CD4-positive, alpha-beta T cell treated with Interleukin-4 for 4 hours (primary cell): ENCODE results near the gene CEP72.

ENCODE experiments used
- DNase-seq: peaks from one replicate; pipeline ENCODE4 v3.0.0-alpha.2; 2020

Gene CEP72

GRCh38 chr5:661891-662750 lies 50.0 kb downstream of the CEP72 start:
- no peak for DNase-seq

DNA sequence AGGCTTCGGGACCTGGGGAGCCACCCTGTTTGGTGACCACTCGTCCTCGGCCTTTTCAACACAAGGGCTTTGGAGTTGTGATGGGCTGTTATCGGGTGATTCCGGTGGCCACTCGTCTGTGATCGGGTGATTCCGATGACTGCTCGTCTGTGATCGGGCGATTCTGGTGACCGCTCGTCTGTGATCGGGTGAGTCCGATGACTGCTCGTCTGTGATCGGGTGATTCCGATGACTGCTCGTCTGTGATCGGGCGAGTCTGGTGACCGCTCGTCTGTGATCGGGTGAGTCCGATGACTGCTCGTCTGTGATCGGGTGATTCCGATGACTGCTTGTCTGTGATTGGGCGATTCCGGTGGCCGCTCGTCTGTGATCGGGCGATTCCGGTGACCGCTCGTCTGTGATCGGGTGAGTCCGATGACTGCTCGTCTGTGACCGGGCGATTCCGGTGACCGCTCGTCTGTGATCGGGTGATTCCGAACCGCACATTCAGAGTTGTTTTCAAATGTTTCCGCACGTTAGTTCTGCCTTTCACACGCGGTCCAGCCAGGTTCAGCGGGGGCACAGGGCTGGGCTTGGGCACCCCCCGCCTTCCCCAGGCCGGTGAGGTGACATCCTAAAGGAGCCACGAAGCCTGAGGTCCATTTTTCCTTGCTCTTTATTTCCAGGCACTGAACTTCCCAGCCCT lies 50.8 kb downstream of the CEP72 start:
- no peak for DNase-seq

- DNase-seq = no peak
Measured at GRCh38 chr5:663436-664342, 51.5 kb downstream of the CEP72 start.

- no peak for DNase-seq
Measured at GRCh38 chr5:664343-664993, 52.3 kb downstream of the CEP72 start.

- DNase-seq = no peak
Measured at GRCh38 chr5:664994-665360, 52.8 kb downstream of the CEP72 start.

GRCh38 chr5:665541-665955 lies 53.4 kb downstream of the CEP72 start:
- DNase-seq = no peak

- DNase-seq = no peak
Measured at GRCh38 chr5:665956-666711, 54.0 kb downstream of the CEP72 start.

GRCh38 chr5:666816-667498 lies 54.8 kb downstream of the CEP72 start:
- DNase-seq = no peak

DNA sequence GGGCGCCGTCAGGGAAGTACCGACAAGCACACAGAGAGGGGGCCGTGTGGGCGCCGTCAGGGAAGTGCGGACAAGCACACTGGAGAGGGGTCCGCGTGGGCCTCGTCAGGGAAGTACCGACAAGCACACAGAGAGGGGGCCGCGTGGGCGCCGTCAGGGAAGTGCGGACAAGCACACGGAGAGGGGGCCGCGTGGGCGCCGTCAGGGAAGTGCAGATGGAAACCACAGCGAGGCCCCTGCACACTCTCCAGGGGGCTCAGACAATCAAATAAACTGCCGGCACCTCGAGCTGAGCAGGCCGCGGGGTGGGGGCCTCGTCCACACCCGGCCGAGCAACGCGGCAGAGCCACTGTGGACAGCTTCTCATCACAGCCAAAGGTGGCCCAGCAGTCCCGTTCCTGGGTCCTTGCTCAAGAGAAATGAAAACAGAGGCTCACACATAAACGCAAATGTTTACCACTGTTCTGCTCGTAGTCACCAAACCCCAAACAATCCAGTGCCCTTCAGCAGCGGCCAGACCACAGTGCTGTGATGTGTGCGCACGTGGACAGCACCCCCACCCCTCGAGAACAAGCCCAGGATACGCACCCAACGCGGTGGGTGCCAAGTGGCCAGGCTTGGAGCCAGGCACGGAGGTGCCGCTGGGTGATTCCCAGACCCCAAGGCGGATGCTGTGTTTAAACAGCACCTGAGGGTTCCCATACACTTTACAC lies 56.3 kb downstream of the CEP72 start:
- no peak for DNase-seq

GRCh38 chr5:669111-669841 lies 57.1 kb downstream of the CEP72 start:
- peak; percentile 31 for DNase-seq

DNA sequence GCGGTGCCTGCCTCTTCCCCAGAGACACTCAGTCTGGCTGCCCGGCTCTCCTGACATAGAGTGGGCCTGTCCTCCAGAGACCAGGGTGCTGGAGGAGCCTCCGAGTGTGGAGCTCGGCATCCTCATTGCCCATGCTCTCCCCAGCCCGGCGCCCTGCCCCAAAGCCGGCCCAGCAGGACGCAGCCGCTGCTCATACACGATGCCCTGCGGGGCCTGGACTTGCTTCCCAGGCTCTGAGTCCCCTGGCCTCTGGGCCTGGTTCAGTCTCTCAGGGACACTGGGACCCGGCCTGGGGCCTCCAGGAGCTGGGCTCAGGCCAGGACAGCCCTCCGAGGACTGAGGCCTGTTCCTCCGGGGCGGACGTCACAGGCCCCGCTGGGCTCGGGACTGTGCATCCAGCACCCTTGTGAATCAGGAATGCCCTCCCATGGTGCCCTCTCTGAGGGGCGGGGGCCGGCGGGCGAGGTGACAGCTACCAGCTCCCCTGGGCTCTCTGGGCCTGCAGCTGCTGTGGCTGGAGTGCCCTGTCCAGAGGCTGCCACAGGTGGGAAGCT lies 57.8 kb downstream of the CEP72 start:
- no peak for DNase-seq

DNA sequence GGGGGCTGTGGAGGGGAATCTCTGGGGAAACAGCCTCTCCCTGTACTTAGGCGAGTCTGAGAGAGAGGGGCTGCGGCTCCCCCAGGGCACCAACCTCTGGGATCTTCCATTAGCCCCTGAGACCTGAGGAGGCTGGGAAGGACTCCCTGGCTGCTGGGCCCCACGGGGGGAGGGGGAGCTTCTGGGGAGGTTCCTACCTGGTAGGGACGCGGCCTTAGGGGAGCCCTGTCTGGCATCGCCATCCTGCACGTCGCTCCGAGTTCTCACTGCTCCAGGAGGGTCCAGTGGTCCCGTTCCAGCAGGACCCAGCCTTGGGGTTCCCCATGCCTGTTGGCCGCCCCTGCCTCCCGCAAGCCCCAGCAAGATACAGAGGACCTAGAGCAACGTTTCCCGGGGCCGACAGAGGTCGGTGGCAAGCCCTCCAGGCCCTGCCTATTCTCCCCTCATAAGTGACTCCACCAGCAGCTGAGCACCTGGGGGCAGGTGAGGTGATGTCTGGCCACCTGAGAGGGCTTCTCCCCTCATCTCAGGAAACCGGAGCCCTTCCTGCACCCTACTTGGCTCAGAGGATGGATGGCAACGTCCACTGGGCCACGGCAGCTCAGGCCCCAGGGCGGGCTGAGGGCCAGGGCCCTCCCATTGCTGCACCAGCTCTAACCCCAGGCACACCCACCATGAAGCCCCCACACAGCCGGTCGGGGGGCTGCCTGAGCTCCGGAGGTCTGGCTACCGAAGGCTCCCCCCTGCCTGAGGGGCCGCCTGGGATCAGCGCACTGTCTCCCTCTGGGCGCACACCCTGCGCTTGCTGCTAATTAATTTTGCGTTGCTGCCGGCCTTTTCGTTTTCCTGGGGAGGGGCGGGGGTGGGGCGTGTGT lies 58.5 kb downstream of the CEP72 start:
- DNase-seq = no peak

DNA sequence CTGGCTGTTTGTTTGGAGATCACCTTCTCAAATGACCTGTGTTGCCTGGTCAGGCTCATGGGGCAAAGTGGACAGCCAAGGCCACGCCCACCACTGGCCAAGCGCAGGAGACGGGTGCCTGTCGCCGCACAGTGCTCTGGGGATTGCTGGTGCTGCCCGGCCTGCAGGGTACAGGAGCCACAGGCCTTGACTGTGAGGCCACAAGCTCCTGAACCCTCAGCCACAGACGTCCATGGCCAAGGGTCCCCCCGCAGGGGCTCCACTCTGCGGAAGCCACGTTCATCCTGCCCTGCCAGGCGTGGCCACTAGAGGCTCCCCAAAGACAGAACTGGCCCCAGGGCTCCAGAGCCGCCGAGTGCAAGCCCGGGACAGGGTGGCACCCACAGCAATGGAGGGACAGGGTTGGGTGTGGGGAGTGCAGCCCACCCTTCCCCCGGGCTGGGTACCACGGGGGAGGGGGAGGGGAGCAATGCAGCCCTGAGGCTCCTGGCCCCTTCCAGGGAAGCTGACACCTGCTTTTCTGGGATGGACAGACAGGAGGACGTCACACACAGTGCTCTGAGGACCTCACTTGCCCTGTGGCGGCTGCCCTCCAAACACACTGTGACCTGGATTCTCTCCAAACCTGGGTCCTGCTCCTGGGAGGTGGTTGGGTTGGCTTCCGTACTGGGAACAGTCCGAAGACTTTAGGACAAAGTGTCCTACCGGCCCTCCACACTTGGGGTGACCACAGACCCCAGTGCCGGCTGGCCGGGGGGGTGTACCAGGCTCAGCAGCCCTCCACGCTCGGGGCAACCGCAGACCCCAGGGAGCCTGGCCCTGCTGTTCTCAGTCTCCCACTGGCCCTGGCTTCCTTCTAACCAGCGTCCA lies 59.6 kb downstream of the CEP72 start:
- peak; percentile 71 for DNase-seq

GRCh38 chr5:672329-673160 lies 60.4 kb downstream of the CEP72 start:
- peak; percentile 97 for DNase-seq

DNA sequence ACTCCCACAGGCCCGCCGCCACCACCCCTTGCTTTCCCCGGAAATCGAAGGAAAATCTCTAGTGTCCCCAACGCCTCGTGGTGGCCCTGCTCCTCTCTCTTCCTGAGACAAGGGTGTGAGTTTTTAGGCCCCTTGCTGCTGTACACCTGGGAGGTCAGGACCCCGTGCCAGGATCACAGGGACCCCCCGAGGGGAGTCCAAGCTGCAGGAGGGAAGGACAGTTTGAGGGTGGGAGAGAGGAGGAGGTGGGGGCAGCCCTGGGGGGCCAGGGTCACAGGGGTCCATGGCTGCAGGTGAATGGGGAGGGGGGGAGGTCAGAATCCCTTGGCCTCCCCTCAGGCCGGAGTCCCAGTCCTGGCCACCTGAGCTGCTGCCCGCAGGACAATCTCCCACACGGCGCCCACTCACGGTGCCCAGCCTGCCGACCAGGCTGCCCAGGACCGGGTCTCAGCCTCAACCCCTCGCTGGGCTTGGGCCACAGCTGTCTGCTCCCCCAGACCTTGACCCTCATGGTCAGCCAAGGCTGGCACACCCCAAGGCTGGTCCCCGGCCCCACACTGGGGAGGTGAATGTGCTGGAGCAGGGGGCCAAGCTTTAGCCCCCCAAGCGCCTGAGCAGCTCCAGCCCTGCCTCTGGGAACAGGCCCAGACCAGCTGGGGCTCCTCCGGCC lies 61.2 kb downstream of the CEP72 start:
- DNase-seq = no peak
